Posterior vena cava (tissue), 2 donors: ENCODE measurements around the gene EFHD1. TPM values are rescaled to one million over a fixed set of nuclear protein-coding genes. Genes with fewer than 3 reads are reported as not detected.

ENCODE experiments used
- DNase-seq: peaks from one replicate; pipeline ENCODE4 v3.0.0-alpha.2; 2020; ENCODE audit warnings: low spot score
- intact Hi-C, 2 donors: fragments of 100-400 bp; cut with DNase I; formaldehyde crosslinking; loops; one replicate each; pipeline versions ENCODE4 v1.14.1 to v1.14.2; 2022 to 2023
- total RNA-seq, 2 donors: library from RNA; stranded (reverse); fragmentation: NEBNext Ultra II Directional; extraction: Animal tissue kit (Norgen Biotek cat#: 25700); gene quantifications; one replicate each; pipeline ENCODE4 v1.2.1, GENCODE V29; 2021
- donor health status: DM: yes; HTN: yes; CAD: no.
- donor health status: DM: yes; HTN: yes; CAD: no.

Gene EFHD1
- total RNA-seq, 2 donors from 2014 or later, result 42.2 to 69.7 TPM

GRCh38 chr2:232721261-232721660 lies 87.9 kb downstream of the EFHD1 start:
- DNase-seq, result no peak
- intact Hi-C loops, result no loop called here

DNA sequence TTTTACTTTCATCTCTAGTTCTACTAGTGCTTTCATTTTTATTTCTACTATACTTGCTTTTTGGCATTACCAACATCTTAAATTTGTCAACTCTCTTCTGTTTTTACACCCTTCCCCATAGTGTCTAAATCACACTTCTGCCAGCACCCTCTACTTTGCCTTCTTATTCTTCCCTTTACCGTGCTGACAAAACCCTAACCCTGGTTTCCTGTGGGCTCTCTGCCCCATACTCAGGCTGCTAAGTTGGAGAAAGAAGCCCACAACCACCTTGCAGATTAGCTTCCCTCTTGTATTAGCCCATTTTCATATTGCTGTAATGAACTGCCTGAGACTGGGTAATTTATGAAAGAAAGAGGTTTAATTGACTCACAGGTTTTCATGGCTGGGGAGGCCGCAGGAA lies 88.5 kb downstream of the EFHD1 start:
- no peak for DNase-seq
- intact Hi-C loops, result no loop called here

GRCh38 chr2:232723027-232723426 lies 89.6 kb downstream of the EFHD1 start:
- no peak for DNase-seq
- intact Hi-C loops, result no loop called here

- intact Hi-C loops, result no loop called here
Observed at GRCh38 chr2:232728785-232729184, 95.4 kb downstream of the EFHD1 start.

DNA sequence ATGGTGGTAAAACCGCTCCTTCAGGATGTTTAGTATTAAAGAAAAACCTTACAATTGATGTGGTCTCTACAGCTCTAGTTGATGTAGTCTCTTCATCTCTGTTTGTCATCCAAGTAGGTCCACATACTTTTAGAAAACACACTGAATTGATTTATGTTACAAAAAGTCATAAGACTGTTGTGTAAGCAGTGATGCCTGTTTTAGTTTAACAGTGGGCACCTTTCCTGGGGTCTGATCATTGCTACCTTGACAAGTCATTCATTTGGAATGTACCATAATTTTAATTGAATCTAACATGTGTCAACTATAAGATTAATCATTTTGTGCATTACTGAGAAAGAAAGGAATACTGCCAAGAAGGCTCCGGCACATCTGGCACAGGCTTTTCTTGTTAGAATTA lies 98.1 kb downstream of the EFHD1 start:
- no peak for DNase-seq
- intact Hi-C loops, result no loop called here

More at GRCh38 chr2:232728785-232729184, 95.4 kb downstream of the EFHD1 start:
- no peak for DNase-seq

Other genes with a start within 250 kb of the EFHD1 start
- gene ALPG, start 226.8 kb upstream of the EFHD1 start, total RNA-seq, result not detected
- not detected for gene ALPI, start 177.5 kb upstream of the EFHD1 start, total RNA-seq
- 1 to 10 TPM in 1 of 2 donors, under 1 TPM in 1; 0.52 to 2.8 TPM for gene ECEL1, start 145.8 kb upstream of the EFHD1 start, total RNA-seq
- gene PRSS56, start 113.2 kb upstream of the EFHD1 start, total RNA-seq, result not detected
- gene CHRND, start 107.4 kb upstream of the EFHD1 start, total RNA-seq, result not detected
- gene CHRNG, start 93.9 kb upstream of the EFHD1 start, total RNA-seq, result not detected
- 1 to 10 TPM; 2.2 to 3.0 TPM for gene TIGD1, start 83.0 kb upstream of the EFHD1 start, total RNA-seq
- gene EIF4E2, start 82.9 kb upstream of the EFHD1 start, total RNA-seq, result 10 to 100 TPM; 49.1 to 49.6 TPM
- 10 to 100 TPM; 60.3 to 66.7 TPM for gene GIGYF2, start 63.7 kb downstream of the EFHD1 start, total RNA-seq
- gene KCNJ13, start 143.0 kb downstream of the EFHD1 start, total RNA-seq, result not detected
- gene SNORC, start 236.7 kb downstream of the EFHD1 start, total RNA-seq, result under 1 TPM; 0.79 to 1.00 TPM